ENCODE results near the gene ATL2. TPM values are rescaled to one million over a fixed set of nuclear protein-coding genes. Genes with fewer than 3 reads are reported as not detected.
"Not testable (repeated sequence)": the region's sequence is repeated elsewhere in the genome, so short reads cannot be mapped to it uniquely, and the experiment has no call there.

ATL2 gene
- total RNA-seq, 4 donors from 2014 or later, result 206 to 329 (median 253) TPM

GRCh38 chr2:38417745-38418689, 40.9 kb upstream of the ATL2 start:
- no peak overlapping the region for H3K27ac ChIP-seq
- H3K9me3 ChIP-seq, result no peaks in the 10 kb centered on the region
- 58 to 60% methylated on average over 6 to 7 of the region's 7 CpGs for WGBS, 2 donors (ENCODE audit: low coverage in 1 of 2)
- no peak for ATAC-seq
- TF ChIP-seq CTCF (IDR thresholded peaks at IDR 0.05) (no peak), EP300 (IDR thresholded peaks at IDR 0.05) (no peak), POLR2A (IDR thresholded peaks at IDR 0.05) (no peak), POLR2AphosphoS5 (IDR thresholded peaks at IDR 0.05) (no peak)
- peaks cover 0 to 30% (median 3%) of the 10 kb centered on the region in 3 donors for H3K4me1 ChIP-seq
- no peaks in the 10 kb centered on the region for H3K36me3 ChIP-seq
- no peaks in the 10 kb centered on the region for H3K27me3 ChIP-seq
- no peak overlapping the region for H3K4me3 ChIP-seq

GRCh38 chr2:38416296-38417036, 39.4 kb upstream of the ATL2 start:
- Histone ChIP-seq H3K27me3 (no peaks in the 10 kb centered on the region), H3K9me3 (peaks cover 0 to 8% (median 3%) of the 10 kb centered on the region in 3 donors), H3K27ac (no peak overlapping the region), H3K36me3 (no peaks in the 10 kb centered on the region), H3K4me1 (peaks cover 0 to 30% (median 3%) of the 10 kb centered on the region in 3 donors), H3K4me3 (no peak overlapping the region)
- TF ChIP-seq POLR2AphosphoS5 (IDR thresholded peaks at IDR 0.05) (no peak), POLR2A (IDR thresholded peaks at IDR 0.05) (no peak), CTCF (IDR thresholded peaks at IDR 0.05) (no peak), EP300 (IDR thresholded peaks at IDR 0.05) (no peak)
- no peak for ATAC-seq
- WGBS, 2 donors (ENCODE audit: low coverage in 1 of 2), result 75 to 89% methylated on average over 3 to 4 of the region's 9 CpGs

- 82 to 89% methylated on average over 4 of the region's 4 CpGs for WGBS, 2 donors (ENCODE audit: low coverage in 1 of 2)
- H3K36me3 ChIP-seq, result no peaks in the 10 kb centered on the region
- H3K4me3 ChIP-seq, result no peak overlapping the region
- H3K9me3 ChIP-seq, result peaks cover 0 to 8% (median 3%) of the 10 kb centered on the region in 3 donors
- TF ChIP-seq POLR2AphosphoS5 (IDR thresholded peaks at IDR 0.05) (no peak), CTCF (IDR thresholded peaks at IDR 0.05) (no peak), EP300 (IDR thresholded peaks at IDR 0.05) (no peak), POLR2A (IDR thresholded peaks at IDR 0.05) (no peak)
- H3K4me1 ChIP-seq, result peaks cover 0 to 30% (median 3%) of the 10 kb centered on the region in 3 donors
- no peak overlapping the region for H3K27ac ChIP-seq
- no peaks in the 10 kb centered on the region for H3K27me3 ChIP-seq
- no peak for ATAC-seq
Observed at GRCh38 chr2:38415728-38416291, 38.7 kb upstream of the ATL2 start.

- WGBS, 2 donors (ENCODE audit: low coverage in 1 of 2), result 78 to 81% methylated on average over 2 to 3 of the region's 3 CpGs
Observed at GRCh38 chr2:38415023-38415422, 38.0 kb upstream of the ATL2 start.

GRCh38 chr2:38412235-38412871, 35.3 kb upstream of the ATL2 start:
- H3K27me3 ChIP-seq, H3K4me3 ChIP-seq, H3K9me3 ChIP-seq, H3K36me3 ChIP-seq, ATAC-seq, H3K27ac ChIP-seq: not testable (repeated sequence)
- H3K4me1 ChIP-seq, result peaks cover 6 to 34% (median 8%) of the 10 kb centered on the region in 3 donors
- 95 to 96% methylated on average over 3 to 4 of the region's 4 CpGs for WGBS, 2 donors (ENCODE audit: low coverage in 1 of 2)

More at GRCh38 chr2:38415023-38415422, 38.0 kb upstream of the ATL2 start:
- H3K4me1 ChIP-seq, result peaks cover 2 to 34% (median 3%) of the 10 kb centered on the region in 3 donors
- peaks cover 0 to 8% (median 3%) of the 10 kb centered on the region in 3 donors for H3K9me3 ChIP-seq
- H3K4me3 ChIP-seq, result no peak overlapping the region
- no peak for TF ChIP-seq POLR2A (IDR thresholded peaks at IDR 0.05)
- no peak for TF ChIP-seq POLR2AphosphoS5 (IDR thresholded peaks at IDR 0.05)
- no peak for TF ChIP-seq CTCF (IDR thresholded peaks at IDR 0.05)
- no peak for TF ChIP-seq EP300 (IDR thresholded peaks at IDR 0.05)
- H3K36me3 ChIP-seq, result no peaks in the 10 kb centered on the region
- no peak for ATAC-seq
- no peaks in the 10 kb centered on the region for H3K27me3 ChIP-seq
- H3K27ac ChIP-seq, result no peak overlapping the region

Measured in gastroesophageal sphincter (tissue), 4 donors.